NOMO-1 treated with DMSO at 0.1 percent for 48 hours (cell line): Measurements from ENCODE around the gene CCDC85C.

ENCODE experiments used
- DNase-seq: peaks from one replicate; lab custom pipeline; 2025; ENCODE audit not compliant: unreplicated experiment; lab: John Stamatoyannopoulos, UW

CCDC85C gene

DNA sequence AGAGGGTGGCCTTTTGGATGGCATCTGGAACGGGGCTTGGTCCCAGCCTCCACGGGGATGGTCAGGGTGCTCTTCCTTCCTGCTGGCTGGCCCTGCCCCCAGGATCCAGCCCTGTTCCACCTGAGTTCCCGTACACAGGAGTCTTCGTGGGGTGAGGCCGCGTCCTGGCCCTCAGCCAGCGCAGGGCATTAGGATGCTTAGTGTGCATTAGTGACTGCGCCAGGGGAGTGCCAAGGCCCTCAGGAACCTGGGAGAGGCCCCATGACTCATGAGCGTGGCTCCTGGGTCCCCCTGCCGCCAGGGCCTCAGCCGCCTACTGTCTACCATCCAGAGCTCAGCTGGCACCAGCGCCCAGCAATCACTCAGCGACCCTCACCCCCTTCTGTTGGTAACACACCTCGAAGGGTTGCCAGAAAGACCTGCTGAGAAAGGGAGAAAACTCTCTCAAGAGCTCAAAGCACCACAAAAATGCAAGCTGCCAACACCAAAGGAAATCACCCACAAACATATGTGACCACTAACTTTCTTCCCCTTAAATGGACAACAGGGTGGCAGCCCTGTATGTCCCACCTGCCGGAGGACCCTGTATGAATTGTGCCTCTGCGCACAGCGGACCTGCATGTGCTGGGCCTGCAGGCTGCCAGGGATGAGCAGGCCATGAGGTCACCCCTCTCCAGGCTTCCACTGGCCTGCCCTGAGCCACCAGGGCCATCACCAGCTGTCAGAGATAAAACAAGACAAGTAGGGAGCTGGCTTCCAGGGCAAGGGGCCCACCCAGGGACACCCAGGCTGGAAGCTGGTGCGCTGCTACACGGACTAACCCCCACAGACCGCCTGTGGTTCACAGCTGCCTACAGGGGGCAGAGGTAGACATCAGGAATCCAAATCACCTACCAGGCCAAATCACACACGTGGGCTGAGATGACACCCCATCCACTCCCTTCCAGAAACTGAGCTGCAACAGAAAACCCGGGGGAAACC is 28.7 kb downstream of the CCDC85C start:
- DNase-seq: no peak

GRCh38 chr14:99574099-99574880 is 29.7 kb downstream of the CCDC85C start:
- DNase-seq: no peak

DNA sequence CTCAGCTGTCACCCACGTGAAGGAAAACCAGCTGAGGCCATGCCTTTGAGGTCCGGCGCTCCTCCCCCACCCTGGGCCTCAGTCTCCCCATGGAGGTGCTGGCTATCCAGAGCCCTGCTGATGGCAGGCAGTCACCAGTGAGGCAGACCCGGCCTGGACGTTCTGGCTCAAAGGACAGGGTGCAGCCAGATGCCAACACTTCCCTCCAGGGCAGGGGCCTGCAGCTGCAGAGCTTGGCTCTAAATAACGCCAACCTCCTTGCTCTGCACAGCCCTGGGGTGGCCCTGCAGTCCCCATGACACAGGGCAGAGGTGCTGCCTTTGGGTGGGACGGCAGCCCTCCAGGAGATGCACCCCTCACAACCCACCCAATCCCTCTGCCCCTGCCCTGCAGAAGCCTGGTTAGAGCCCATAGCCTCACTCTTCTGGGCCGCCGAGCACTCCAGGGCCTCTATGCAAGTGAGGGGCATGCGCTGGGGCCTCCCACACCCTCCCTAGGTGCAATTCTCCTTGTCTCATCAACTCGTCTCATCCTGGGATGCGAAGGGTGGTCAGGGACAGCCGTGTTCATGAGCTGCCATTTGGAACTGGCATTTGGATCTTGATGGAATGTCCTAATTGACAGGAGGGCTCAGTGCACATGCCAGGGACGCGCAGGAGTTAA is 30.4 kb downstream of the CCDC85C start:
- no peak for DNase-seq

GRCh38 chr14:99573000-99573330 is 31.0 kb downstream of the CCDC85C start:
- no peak for DNase-seq

- no peak for DNase-seq
These were observed 31.6 kb downstream of the CCDC85C start for GRCh38 chr14:99572173-99572999.

- no peak for DNase-seq
These were observed 32.6 kb downstream of the CCDC85C start for GRCh38 chr14:99571303-99571986.

DNA sequence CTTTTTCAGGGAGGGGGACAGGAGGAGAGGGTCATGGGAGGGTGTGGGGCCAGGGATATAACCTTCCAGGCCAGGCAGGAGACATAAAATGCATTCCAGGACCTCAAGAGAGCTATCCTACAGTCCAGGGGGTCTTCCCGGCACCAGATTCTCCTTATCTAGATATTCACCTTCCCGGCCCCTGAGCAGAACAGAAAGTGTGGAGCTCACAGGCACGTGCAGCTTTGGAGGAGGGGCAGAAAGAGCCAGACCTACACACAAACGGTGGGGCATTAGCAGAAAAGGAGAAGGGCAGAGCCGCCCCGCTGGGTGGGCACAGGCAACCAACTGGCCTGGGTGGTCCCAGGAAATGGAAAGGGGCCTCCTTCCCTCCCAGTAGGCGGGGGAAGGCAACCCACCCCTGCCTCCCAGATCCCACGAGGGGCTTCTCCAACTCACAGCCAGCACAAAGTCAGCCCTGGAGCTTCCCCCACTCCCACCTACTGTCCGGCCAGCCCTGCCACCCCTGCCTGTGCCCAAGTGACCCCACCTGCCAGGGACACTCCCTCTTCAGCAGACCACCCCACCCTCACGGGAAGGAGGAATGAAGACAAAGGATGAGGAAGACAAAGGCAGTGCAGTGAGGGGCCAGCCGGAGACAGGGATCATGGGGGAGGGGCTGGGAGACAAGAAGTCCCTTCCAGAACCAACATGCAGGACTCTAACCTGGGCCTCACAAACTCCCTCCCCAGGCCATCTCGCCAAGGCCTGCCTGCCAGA is 33.3 kb downstream of the CCDC85C start:
- no peak for DNase-seq

- no peak for DNase-seq
These were observed 34.1 kb downstream of the CCDC85C start for GRCh38 chr14:99569725-99570543.

DNA sequence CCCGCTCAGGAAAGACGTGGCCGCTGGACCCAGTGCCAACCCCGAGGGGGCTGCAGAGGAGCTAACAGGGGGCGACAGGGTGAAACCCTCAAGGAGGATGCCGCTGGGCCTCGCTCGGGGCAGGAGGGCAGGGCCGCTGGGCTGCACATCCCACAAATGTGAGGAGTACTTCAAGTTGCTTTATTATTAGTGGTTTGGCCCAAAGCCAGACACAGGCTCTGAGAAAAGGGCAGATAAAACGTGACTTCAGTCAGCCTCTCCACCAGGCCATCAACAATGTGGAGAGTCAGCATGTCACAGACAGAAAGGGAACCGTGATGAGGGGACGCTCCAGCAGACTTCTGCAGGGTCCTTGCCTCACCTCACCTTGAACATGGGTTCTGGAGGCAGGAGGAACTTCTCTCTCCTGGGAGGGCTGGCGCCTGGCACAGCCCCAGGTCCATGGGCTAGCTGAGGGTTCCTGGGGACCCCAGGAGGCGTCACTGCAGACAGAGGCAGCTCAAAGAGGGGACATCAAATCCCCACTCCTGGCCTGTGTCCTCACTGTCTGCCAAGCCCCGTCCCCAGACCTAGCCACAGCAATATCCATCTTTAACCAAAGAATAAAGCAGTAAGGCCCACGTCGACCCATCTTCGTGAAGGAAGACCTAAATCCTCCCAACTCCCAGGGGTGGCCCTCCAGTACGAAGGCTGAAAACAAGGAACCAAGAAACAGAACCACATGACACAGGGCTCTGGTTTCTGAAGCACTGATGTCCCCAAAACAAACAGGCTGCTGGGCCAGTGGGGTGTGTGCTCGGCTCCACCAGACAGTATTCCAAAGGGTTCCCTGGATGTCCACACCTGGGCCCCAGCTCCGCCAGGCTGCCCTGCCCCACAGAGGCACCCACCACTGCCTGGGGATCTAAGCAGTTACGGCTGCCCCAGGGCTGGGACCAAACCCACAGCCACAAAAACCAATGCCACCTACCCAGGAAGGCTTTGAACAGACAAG is 35.1 kb downstream of the CCDC85C start:
- no peak for DNase-seq

DNA sequence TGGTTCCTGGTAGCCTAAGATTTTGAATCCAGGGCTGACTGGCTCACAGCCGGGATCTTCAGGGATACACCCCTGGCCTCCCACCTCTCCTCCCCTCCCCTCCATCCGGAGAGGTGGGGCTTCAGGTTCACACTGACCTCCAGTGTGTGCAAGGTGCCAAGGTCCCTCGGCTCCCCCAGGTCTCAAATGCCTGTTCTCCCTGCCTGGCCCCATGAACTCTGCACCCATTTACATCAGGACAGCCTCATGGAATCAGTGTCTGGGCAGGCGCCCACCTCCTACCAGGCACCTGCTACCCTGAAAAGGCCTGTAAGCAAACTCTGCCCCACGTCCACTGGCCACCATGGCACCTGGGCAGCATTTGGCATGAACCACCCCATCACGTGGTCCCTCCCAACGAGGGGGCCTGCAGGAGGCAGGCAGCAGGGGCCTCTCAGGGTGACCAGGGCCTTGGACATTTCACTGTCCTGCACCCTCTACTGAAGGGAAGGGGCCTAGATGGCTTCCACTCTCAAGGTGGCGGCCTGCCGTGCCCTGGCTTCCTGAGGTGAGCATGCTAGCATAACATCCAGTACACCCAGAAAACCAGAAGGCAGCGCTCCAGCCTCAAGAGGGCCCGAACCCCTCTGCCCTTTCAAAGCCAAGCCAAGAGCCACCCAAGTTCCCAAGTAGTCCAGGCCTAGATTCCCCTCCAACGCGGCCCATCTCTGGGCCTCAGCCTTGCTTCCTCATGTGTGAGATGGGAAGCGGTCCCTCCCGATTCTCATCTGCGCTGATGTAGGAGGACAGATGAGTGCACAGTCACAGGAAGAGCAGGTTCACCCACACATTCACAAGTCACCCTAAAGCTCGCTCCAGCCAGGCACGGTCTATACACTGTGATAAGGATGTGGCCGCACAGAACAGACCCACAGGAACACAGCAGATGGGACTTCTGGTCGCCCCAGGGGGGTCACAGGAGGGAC is 37.3 kb downstream of the CCDC85C start:
- no peak for DNase-seq

- no peak for DNase-seq
These were observed 38.0 kb downstream of the CCDC85C start for GRCh38 chr14:99566009-99566389.

DNA sequence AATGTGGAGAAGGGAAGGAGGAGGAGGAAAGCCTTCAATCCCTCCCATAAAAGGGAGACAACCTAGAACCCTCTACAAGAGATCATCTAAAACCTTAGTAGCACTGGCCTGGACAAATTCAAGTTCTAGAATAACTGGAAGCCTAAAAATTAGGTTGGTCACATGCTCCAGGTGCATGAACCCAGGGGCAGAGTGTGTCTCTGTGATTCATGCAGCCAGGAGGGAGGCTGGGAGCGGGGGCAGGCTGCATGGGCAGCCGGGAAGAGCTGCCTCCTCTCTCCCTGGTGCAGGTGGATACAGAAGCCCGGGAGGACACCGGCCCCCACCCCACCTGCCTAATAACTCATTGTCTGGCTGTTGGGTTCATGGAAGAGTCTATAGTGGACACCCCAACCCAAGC is 38.6 kb downstream of the CCDC85C start:
- DNase-seq: no peak

GRCh38 chr14:99564926-99565259 is 39.1 kb downstream of the CCDC85C start:
- no peak for DNase-seq

DNA sequence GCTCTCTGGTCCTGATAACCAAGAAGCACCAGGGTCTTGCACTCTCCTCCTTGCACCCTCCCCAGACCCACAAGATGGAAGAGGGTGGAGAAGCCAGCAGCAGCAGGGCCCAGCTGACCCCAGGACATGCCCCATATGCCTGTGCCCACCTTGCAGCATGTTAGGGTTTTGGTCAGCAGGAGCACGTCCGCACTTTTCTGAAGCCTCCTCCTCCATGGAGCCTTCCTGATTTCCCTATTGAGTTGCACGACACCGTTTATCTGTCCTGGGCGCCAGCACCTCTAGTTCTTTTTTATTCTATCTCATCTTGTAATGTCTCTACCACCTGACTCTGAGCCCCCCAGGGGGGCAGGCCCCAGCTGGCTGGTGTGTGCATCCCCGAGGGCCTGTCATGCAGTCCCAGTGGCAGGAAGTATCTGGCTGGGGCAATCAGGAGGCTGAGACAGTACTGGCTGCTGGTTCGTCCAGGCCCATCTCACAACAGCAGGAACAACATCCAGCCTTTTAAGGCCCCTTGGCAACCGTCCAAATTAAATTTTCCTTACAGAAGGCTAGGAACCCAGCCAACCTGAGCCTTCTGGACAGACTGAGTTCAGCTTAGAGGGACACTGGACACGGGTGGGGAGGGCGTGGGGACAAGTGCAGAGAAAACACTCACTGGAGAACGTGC is 39.6 kb downstream of the CCDC85C start:
- DNase-seq: no peak

DNA sequence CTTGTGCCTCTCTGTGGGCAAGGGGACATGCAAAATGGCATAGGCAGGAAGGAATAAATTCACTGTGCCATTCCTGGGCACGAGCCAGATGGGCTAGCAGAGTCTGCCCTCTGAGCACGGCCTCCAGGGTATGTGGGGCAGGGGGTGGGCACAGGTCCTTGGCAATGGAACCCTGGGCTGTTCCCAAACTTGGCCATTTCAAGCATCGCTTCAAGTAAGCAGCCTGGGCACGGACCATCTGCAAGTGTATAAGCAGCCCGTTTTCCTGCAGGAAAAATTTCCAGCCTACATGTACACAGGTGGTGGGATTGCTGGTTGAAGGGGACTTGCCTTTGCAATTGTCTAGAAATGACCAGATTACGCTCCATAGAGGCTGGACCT is 40.3 kb downstream of the CCDC85C start:
- DNase-seq: no peak
